Peyer's patch (tissue), 4 donors: ENCODE data around the gene LITAFD. TPM values are rescaled to one million over a fixed set of nuclear protein-coding genes. Genes with fewer than 3 reads are reported as not detected.

Source experiments
- DNase-seq, 3 donors: peaks; one replicate each; pipeline ENCODE4 v3.0.0-alpha.2; 2017 to 2019
- H3K27ac ChIP-seq, 4 donors: fragments of 200-600 bp; sonication (generic); one replicate each; pipeline ENCODE4 v1.5.1; 2016 to 2019
- H3K27me3 ChIP-seq, 2 donors: fragments of 200-600 bp; sonication (generic); one replicate each; pipeline ENCODE4 v1.5.1; 2019
- H3K36me3 ChIP-seq, 3 donors: fragments of 200-600 bp; sonication (generic); one replicate each; pipeline ENCODE4 v1.5.1; 2016 to 2019
- H3K4me1 ChIP-seq, 4 donors: fragments of 200-600 bp; sonication (generic); one replicate each; pipeline ENCODE4 v1.5.1; 2016 to 2019
- H3K4me3 ChIP-seq, 4 donors: fragments of 200-600 bp; sonication (generic); 1 replicate in 3 of 4; 2 replicates in 1 of 4; pipeline ENCODE4 v1.5.1; 2016 to 2019; ENCODE audit warnings: mild to moderate bottlenecking in 1 of 4
- H3K9me3 ChIP-seq, 4 donors: fragments of 200-600 bp; sonication (generic); one replicate each; pipeline ENCODE4 v1.5.1; 2016 to 2019; ENCODE audit warnings: mild to moderate bottlenecking in 1 of 4
- CTCF ChIP-seq, 6 experiments: fragments of 450-650 bp in 4 of 6; fragments of 200-600 bp in 2 of 6; sonication (generic) in 1 of 6; IDR thresholded peaks; one replicate each; pipeline ENCODE4 v1.5.1; 2017 to 2019; ENCODE audit warnings: antibody characterized with exemption in 6 of 6, mild to moderate bottlenecking in 3 of 6, moderate library complexity in 1 of 6
- POLR2A ChIP-seq, 2 donors: fragments of 450-650 bp; IDR thresholded peaks; one replicate each; pipeline ENCODE4 v1.5.1; 2017; ENCODE audit warnings: antibody characterized with exemption in 2 of 2, mild to moderate bottlenecking in 2 of 2, moderate library complexity in 2 of 2
- total RNA-seq, 4 donors: library from RNA; depleted of rRNA; stranded (reverse); fragments of >200 nt; gene quantifications; one replicate each; pipeline ENCODE4 v1.1.0, GENCODE V29; 2016

The LITAFD gene
- total RNA-seq, 4 donors from 2014 or later = not detected

GRCh38 chr16:8849411-8850011 lies 32.6 kb upstream of the LITAFD start:
- Histone ChIP-seq H3K4me1 (peaks cover 0 to 4% (median 2%) of the 10 kb centered on the region in 4 donors), H3K27ac (no peak overlapping the region), H3K27me3 (no peaks in the 10 kb centered on the region), H3K36me3 (peaks cover 0 to 59% (median 0%) of the 10 kb centered on the region in 3 donors), H3K9me3 (peaks cover 0 to 3% (median 0%) of the 10 kb centered on the region in 4 donors), H3K4me3 (no peak overlapping the region)
- TF ChIP-seq CTCF (IDR thresholded peaks at IDR 0.05) (no peak), POLR2A (IDR thresholded peaks at IDR 0.05) (no peak)
- peak in 1 of 3 donors; percentile 45 for DNase-seq

GRCh38 chr16:8850279-8850885 lies 31.8 kb upstream of the LITAFD start:
- Histone ChIP-seq H3K4me1 (peaks cover 0 to 4% (median 2%) of the 10 kb centered on the region in 4 donors), H3K9me3 (peaks cover 0 to 3% (median 0%) of the 10 kb centered on the region in 4 donors), H3K27ac (peak overlapping the region in 3 of 4 donors; percentile 17 to 39 (median 18)), H3K27me3 (no peaks in the 10 kb centered on the region), H3K4me3 (no peak overlapping the region), H3K36me3 (peaks cover 0 to 68% (median 0%) of the 10 kb centered on the region in 3 donors)
- DNase-seq = peak in 2 of 3 donors; percentile 49 to 58
- no peak for TF ChIP-seq CTCF (IDR thresholded peaks at IDR 0.05)
- TF ChIP-seq POLR2A (IDR thresholded peaks at IDR 0.05) = no peak

- Histone ChIP-seq H3K36me3 (peaks cover 0 to 74% (median 0%) of the 10 kb centered on the region in 3 donors), H3K27me3 (no peaks in the 10 kb centered on the region), H3K9me3 (peaks cover 0 to 3% (median 0%) of the 10 kb centered on the region in 4 donors), H3K4me1 (peaks cover 0 to 4% (median 2%) of the 10 kb centered on the region in 4 donors), H3K4me3 (no peak overlapping the region), H3K27ac (no peak overlapping the region)
- TF ChIP-seq POLR2A (IDR thresholded peaks at IDR 0.05) (no peak), CTCF (IDR thresholded peaks at IDR 0.05) (no peak)
- DNase-seq = peak in 2 of 3 donors; percentile 41 to 42
Observed at GRCh38 chr16:8851761-8852403, 30.3 kb upstream of the LITAFD start.

GRCh38 chr16:8852534-8852933 lies 29.6 kb upstream of the LITAFD start:
- H3K4me1 ChIP-seq = peaks cover 0 to 4% (median 2%) of the 10 kb centered on the region in 4 donors
- H3K4me3 ChIP-seq = no peak overlapping the region
- TF ChIP-seq POLR2A (IDR thresholded peaks at IDR 0.05) (no peak), CTCF (IDR thresholded peaks at IDR 0.05) (no peak)
- H3K9me3 ChIP-seq = peaks cover 0 to 3% (median 0%) of the 10 kb centered on the region in 4 donors
- peak in 1 of 3 donors; percentile 34 for DNase-seq
- H3K36me3 ChIP-seq = peaks cover 0 to 68% (median 0%) of the 10 kb centered on the region in 3 donors
- no peaks in the 10 kb centered on the region for H3K27me3 ChIP-seq
- no peak overlapping the region for H3K27ac ChIP-seq

GRCh38 chr16:8853150-8853549 lies 29.0 kb upstream of the LITAFD start:
- no peak overlapping the region for H3K27ac ChIP-seq
- H3K4me3 ChIP-seq = no peak overlapping the region
- peaks cover 0 to 65% (median 0%) of the 10 kb centered on the region in 3 donors for H3K36me3 ChIP-seq
- DNase-seq = peak in 1 of 3 donors; percentile 33
- no peaks in the 10 kb centered on the region for H3K27me3 ChIP-seq
- H3K4me1 ChIP-seq = peaks cover 0 to 4% (median 2%) of the 10 kb centered on the region in 4 donors
- H3K9me3 ChIP-seq = peaks cover 0 to 3% (median 0%) of the 10 kb centered on the region in 4 donors
- no peak for TF ChIP-seq CTCF (IDR thresholded peaks at IDR 0.05)
- no peak for TF ChIP-seq POLR2A (IDR thresholded peaks at IDR 0.05)
